Measurements from ENCODE around the gene MBD3L1.

Gene MBD3L1

DNA sequence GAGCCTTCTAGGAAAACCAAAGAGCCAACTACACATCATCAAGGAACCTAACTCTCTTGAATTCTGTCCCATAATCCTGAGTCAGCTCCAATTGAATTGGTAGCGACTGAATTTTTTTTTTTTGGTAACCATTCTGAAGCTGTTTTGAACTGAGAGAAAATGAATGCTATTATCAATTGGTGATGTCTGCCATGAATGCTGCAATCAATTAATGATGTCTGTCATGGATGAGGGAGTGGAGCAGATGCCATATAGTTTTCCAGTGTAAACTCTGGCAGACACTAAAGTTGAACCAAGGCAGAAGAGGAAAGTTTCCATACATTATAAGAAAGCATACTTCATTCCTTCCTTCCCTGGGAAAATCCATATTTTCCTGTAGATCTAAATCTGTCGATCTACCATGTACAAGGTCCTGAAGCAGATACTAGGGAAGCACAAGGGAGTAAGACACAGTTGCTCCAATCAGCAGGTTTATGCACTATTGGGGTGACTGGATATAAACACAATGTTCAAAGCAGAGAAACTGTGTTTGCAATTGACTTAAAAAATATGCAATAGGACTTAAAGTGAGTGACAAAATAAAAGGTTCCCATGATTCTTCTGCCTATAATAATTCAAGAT, 48.8 kb downstream of the MBD3L1 start:
- H3F3A ChIP-seq (ENCODE audit: insufficient read depth, low read length): no peaks in the 10 kb centered on the region
- H3K9ac ChIP-seq (ENCODE audit: low read length): no peak overlapping the region
- no peaks in the 10 kb centered on the region for H3K4me1 ChIP-seq (ENCODE audit: insufficient read depth, low read length, severe bottlenecking)
- H4K20me1 ChIP-seq (ENCODE audit: insufficient read depth, low read length): no peaks in the 10 kb centered on the region
- H3K79me2 ChIP-seq (ENCODE audit: insufficient read depth, low read length): no peaks in the 10 kb centered on the region
- H3K36me3 ChIP-seq (ENCODE audit: insufficient read depth, low read length): no peaks in the 10 kb centered on the region
- H3K27me3 ChIP-seq (ENCODE audit: insufficient read depth, low read length): no peaks in the 10 kb centered on the region
- H3K9me2 ChIP-seq (ENCODE audit: low read depth, low read length): no peaks in the 10 kb centered on the region
- TF ChIP-seq CTCF (IDR thresholded peaks at IDR 0.05; ENCODE audit: low read length) (no peak), EZH2 (IDR thresholded peaks at IDR 0.05; ENCODE audit: borderline replicate concordance, low read length) (no peak)
- H3K4me3 ChIP-seq (ENCODE audit: low read depth, low read length, poor library complexity, severe bottlenecking): no peak overlapping the region
- no peak overlapping the region for H3K27ac ChIP-seq (ENCODE audit: low read depth, low read length, poor library complexity, severe bottlenecking)
- no peak overlapping the region for H2AFZ ChIP-seq (ENCODE audit: low read length)
- no peaks in the 10 kb centered on the region for H3K9me3 ChIP-seq (ENCODE audit: low read length)
- no peak overlapping the region for H3K4me2 ChIP-seq (ENCODE audit: low read length)

- Histone ChIP-seq H3K4me1 (ENCODE audit: insufficient read depth, low read length, severe bottlenecking) (no peaks in the 10 kb centered on the region), H3K4me3 (ENCODE audit: low read depth, low read length, poor library complexity, severe bottlenecking) (no peak overlapping the region), H3K79me2 (ENCODE audit: insufficient read depth, low read length) (no peaks in the 10 kb centered on the region), H2AFZ (ENCODE audit: low read length) (no peak overlapping the region), H3K36me3 (ENCODE audit: insufficient read depth, low read length) (no peaks in the 10 kb centered on the region), H3K27me3 (ENCODE audit: insufficient read depth, low read length) (no peaks in the 10 kb centered on the region), H3K27ac (ENCODE audit: low read depth, low read length, poor library complexity, severe bottlenecking) (no peak overlapping the region), H4K20me1 (ENCODE audit: insufficient read depth, low read length) (no peaks in the 10 kb centered on the region), H3K9me2 (ENCODE audit: low read depth, low read length) (no peaks in the 10 kb centered on the region), H3K9ac (ENCODE audit: low read length) (no peak overlapping the region), H3K9me3 (ENCODE audit: low read length) (no peaks in the 10 kb centered on the region), H3F3A (ENCODE audit: insufficient read depth, low read length) (no peaks in the 10 kb centered on the region), H3K4me2 (ENCODE audit: low read length) (no peak overlapping the region)
- TF ChIP-seq EZH2 (IDR thresholded peaks at IDR 0.05; ENCODE audit: borderline replicate concordance, low read length) (no peak), CTCF (IDR thresholded peaks at IDR 0.05; ENCODE audit: low read length) (no peak)
Measured at GRCh38 chr19:8881512-8881911, 49.3 kb downstream of the MBD3L1 start.

DNA sequence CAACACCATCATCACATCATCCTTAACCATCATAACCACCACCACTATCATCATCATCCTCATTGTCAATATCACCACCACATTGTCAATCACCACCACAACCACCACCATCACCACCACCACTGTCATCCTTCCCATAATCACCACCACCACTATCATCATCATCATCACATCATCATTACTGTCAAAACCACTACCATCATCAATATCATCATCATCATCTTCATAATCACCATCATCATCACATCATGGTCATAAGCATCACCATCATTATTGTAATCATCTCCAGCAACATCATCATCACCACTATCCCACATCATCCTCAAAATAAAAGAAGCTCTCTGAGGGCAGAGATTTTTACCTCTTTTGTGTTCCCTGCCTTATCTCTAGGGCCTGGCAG, 52.2 kb downstream of the MBD3L1 start:
- Histone ChIP-seq H3K36me3 (ENCODE audit: insufficient read depth, low read length) (no peaks in the 10 kb centered on the region), H3K9ac (ENCODE audit: low read length) (no peak overlapping the region), H3K9me2 (ENCODE audit: low read depth, low read length) (no peaks in the 10 kb centered on the region), H3K4me1 (ENCODE audit: insufficient read depth, low read length, severe bottlenecking) (no peaks in the 10 kb centered on the region), H3K4me2 (ENCODE audit: low read length) (no peak overlapping the region), H3K79me2 (ENCODE audit: insufficient read depth, low read length) (no peaks in the 10 kb centered on the region), H3K27ac (ENCODE audit: low read depth, low read length, poor library complexity, severe bottlenecking) (no peak overlapping the region), H2AFZ (ENCODE audit: low read length) (no peak overlapping the region), H3K4me3 (ENCODE audit: low read depth, low read length, poor library complexity, severe bottlenecking) (no peak overlapping the region), H4K20me1 (ENCODE audit: insufficient read depth, low read length) (no peaks in the 10 kb centered on the region), H3F3A (ENCODE audit: insufficient read depth, low read length) (no peaks in the 10 kb centered on the region), H3K9me3 (ENCODE audit: low read length) (no peaks in the 10 kb centered on the region), H3K27me3 (ENCODE audit: insufficient read depth, low read length) (no peaks in the 10 kb centered on the region)
- TF ChIP-seq EZH2 (IDR thresholded peaks at IDR 0.05; ENCODE audit: borderline replicate concordance, low read length) (no peak), CTCF (IDR thresholded peaks at IDR 0.05; ENCODE audit: low read length) (no peak)
